ENCODE data around the gene IYD. TPM values are rescaled to one million over a fixed set of nuclear protein-coding genes. Genes with fewer than 3 reads are reported as not detected.

The IYD gene
- total and polyA plus RNA-seq, 8 donors, result 0.09 to 0.75 (median 0.16) TPM; not detected in 1

DNA sequence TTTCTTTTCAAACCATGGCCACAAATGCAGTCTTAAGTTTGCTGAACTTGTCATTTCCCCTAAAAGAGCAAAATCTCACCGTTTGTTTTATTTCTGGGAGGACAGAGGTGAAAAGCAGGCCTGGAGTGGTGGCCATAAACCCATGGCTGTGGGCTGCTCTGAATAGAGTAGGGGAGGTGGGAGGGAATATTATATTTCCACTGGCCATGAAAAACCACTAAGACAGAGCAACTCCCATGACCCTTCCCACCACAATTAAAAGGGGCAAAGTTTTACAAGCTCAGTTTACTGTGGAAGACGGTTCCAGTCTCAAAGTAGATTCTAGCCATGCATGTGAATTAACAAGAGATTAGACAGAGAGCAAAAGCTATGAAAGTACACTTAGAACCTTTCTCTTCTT, 59.0 kb downstream of the IYD start:
- TF ChIP-seq, protein P1, sequence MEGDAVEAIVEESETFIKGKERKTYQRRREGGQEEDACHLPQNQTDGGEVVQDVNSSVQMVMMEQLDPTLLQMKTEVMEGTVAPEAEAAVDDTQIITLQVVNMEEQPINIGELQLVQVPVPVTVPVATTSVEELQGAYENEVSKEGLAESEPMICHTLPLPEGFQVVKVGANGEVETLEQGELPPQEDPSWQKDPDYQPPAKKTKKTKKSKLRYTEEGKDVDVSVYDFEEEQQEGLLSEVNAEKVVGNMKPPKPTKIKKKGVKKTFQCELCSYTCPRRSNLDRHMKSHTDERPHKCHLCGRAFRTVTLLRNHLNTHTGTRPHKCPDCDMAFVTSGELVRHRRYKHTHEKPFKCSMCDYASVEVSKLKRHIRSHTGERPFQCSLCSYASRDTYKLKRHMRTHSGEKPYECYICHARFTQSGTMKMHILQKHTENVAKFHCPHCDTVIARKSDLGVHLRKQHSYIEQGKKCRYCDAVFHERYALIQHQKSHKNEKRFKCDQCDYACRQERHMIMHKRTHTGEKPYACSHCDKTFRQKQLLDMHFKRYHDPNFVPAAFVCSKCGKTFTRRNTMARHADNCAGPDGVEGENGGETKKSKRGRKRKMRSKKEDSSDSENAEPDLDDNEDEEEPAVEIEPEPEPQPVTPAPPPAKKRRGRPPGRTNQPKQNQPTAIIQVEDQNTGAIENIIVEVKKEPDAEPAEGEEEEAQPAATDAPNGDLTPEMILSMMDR (IDR thresholded peaks at IDR 0.05), result no peak
- no peak for ATAC-seq
- no peak for DNase-seq
- no peaks in the 10 kb centered on the region for H3K4me1 ChIP-seq
- FAIRE-seq, result no peak
- H3K36me3 ChIP-seq, result no peaks in the 10 kb centered on the region
- no peak overlapping the region for H3K27ac ChIP-seq
- H3K27me3 ChIP-seq, result no peaks in the 10 kb centered on the region
- WGBS, 2 donors, result 89 to 91% methylated on average over 2 of the region's 2 CpGs
- H3K9me3 ChIP-seq, result no peaks in the 10 kb centered on the region
- H3K4me3 ChIP-seq, result no peak overlapping the region
- intact Hi-C loops (cut with DNase I), result loop anchor here in 1 of 3 donors (10.0 kb wide), 1 partner anchor 387 kb away; no protein-coding TSS in a partner anchor

DNA sequence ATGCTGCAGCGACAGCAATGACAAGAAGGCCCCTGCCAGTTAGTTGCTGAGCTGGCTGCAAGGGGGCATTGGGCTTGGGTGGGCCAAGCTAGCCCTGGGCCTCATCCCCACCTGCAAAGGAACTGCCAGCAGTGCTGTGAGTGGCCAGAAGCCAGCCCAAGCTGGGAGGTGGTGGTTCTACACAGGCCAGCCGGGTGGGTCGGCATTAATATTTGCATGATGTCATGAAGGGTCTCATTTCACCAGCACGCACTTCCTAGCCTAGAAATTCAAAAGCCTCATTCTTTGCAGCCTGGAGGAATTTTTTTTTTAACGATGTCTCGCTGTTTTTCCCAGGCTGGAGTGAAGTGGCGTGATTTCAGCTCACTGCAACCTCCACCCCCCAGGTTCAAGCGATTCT, 62.0 kb downstream of the IYD start:
- no peak for ATAC-seq
- Histone ChIP-seq H3K36me3 (no peaks in the 10 kb centered on the region), H3K9me3 (no peaks in the 10 kb centered on the region), H3K27me3 (no peaks in the 10 kb centered on the region), H3K4me1 (no peaks in the 10 kb centered on the region), H3K27ac (no peak overlapping the region), H3K4me3 (no peak overlapping the region)
- 91 to 93% methylated on average over 8 of the region's 8 CpGs for WGBS, 2 donors
- TF ChIP-seq, protein P1 (IDR thresholded peaks at IDR 0.05), result no peak
- intact Hi-C loops (cut with DNase I), result no loop called here
- FAIRE-seq, result no peak
- peak in 1 of 6 donors; percentile 23 for DNase-seq

DNA sequence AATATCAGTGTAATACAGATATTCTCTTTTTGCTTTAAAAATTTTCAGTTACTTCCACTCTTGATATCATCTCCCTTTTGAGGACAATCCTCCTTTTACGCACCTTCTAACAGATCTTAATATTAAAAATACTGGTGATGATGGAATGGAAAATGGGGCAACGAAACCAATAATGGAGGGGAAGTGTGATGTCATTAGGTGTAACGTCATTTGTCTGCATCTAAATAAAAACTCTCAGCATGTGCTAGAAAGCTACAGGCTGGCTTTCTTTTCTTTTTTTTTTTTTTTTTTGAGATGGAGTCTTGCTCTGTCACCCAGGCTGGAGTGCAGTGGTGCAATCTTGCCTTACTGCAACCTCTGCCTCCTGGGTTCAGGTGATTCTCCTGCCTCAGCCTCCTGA, 66.5 kb downstream of the IYD start:
- FAIRE-seq, result no peak
- ATAC-seq, result no peak
- DNase-seq, result no peak
- 80 to 92% methylated on average over 3 of the region's 3 CpGs for WGBS, 2 donors
- Histone ChIP-seq H3K4me1 (no peaks in the 10 kb centered on the region), H3K4me3 (no peak overlapping the region), H3K9me3 (no peaks in the 10 kb centered on the region), H3K36me3 (no peaks in the 10 kb centered on the region), H3K27ac (no peak overlapping the region), H3K27me3 (no peaks in the 10 kb centered on the region)
- TF ChIP-seq, protein P1 (IDR thresholded peaks at IDR 0.05), result no peak
- intact Hi-C loops (cut with DNase I), result no loop called here

DNA sequence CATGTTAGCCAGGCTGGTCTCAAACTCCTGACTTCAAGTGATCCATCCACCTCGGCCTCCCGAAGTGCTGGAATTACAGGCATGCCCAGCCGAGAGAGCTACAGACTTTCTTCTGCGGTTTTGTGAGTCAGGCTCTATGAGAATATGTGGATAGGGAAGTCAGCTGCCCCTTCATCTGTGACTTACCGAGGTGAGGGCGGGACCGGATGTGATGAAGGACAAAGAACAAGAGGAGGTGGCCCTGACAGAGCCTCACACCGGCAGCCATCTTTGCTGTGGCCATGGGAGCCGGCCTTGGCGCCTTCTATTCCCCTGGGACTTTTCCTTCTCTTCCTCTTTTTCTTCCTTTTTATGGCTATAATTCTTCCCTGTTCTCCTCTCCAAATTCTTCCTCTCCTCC, 67.0 kb downstream of the IYD start:
- no peak overlapping the region for H3K27ac ChIP-seq
- no peak for ATAC-seq
- DNase-seq, result no peak
- no peak for FAIRE-seq
- intact Hi-C loops (cut with DNase I), result no loop called here
- TF ChIP-seq, protein P1 (IDR thresholded peaks at IDR 0.05), result no peak
- no peak overlapping the region for H3K4me3 ChIP-seq
- no peaks in the 10 kb centered on the region for H3K36me3 ChIP-seq
- H3K4me1 ChIP-seq, result no peaks in the 10 kb centered on the region
- no peaks in the 10 kb centered on the region for H3K27me3 ChIP-seq
- no peaks in the 10 kb centered on the region for H3K9me3 ChIP-seq
- WGBS, 2 donors, result 77 to 86% methylated on average over 10 of the region's 10 CpGs

DNA sequence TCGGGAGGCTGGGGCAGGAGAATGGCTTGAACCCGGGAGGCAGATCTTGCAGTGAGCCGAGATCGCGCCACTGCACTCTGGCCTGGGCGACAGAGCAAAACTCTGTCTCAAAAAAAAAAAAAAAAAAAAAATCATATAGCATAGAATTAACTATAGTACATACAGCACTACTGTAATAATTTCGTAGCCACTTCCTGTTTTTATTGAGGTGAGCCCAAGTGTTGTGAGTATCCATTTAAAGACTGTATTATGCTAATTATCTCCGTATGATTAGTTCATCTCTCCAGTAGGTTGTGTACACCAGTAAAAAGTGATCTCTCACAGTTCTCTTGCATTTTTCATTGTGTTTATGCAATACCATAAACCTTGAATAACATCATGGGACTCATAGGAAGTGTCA, 70.6 kb downstream of the IYD start:
- intact Hi-C loops (cut with DNase I), result no loop called here
- DNase-seq, result no peak
- Histone ChIP-seq H3K4me3 (no peak overlapping the region), H3K4me1 (no peaks in the 10 kb centered on the region), H3K36me3 (no peaks in the 10 kb centered on the region), H3K27ac (no peak overlapping the region), H3K9me3 (no peaks in the 10 kb centered on the region), H3K27me3 (no peaks in the 10 kb centered on the region)
- no peak for FAIRE-seq
- ATAC-seq, result no peak
- 84 to 94% methylated on average over 8 of the region's 8 CpGs for WGBS, 2 donors
- TF ChIP-seq, protein P1 (IDR thresholded peaks at IDR 0.05), result no peak
